WTC11 (cell line): Measurements from ENCODE around the gene ARL15. TPM values are rescaled to one million over a fixed set of nuclear protein-coding genes. Genes with fewer than 3 reads are reported as not detected.

Experiments
- ATAC-seq: fragments of 200-7000 bp; cut with Tn5 transposase; 2 replicates; pipeline ENCODE4 v1.10.0; 2021; ENCODE audit warnings: mild to moderate bottlenecking, moderate library complexity
- CTCF ChIA-PET: fragments of 300-600 bp; sonication (Branson Sonifier 250); formaldehyde crosslinking; loops from one replicate; lab custom pipeline; 2021; ENCODE audit warnings: antibody characterized with exemption; lab: Charles Lee
- POLR2A ChIA-PET: fragments of 350-600 bp; sonication (Branson Sonifier 250); formaldehyde crosslinking; loops from one replicate; lab custom pipeline; 2021; ENCODE audit warnings: antibody characterized with exemption; lab: Charles Lee
- DNase-seq: peaks from one replicate; pipeline ENCODE4 v3.0.0; 2021; ENCODE audit warnings: low spot score
- H3K27ac Mint-ChIP-seq: 2 replicates; pipeline ENCODE4 v1.8.0; 2021; ENCODE audit warnings: mixed read lengths
- H3K27me3 Mint-ChIP-seq: 2 replicates; pipeline ENCODE4 v1.8.0; 2021; ENCODE audit warnings: low read depth, mild to moderate bottlenecking, moderate library complexity, mixed read lengths
- H3K36me3 Mint-ChIP-seq: 2 replicates; pipeline ENCODE4 v1.8.0; 2021; ENCODE audit warnings: mixed read lengths
- H3K4me1 Mint-ChIP-seq: 2 replicates; pipeline ENCODE4 v1.8.0; 2022; ENCODE audit warnings: mixed read lengths
- H3K4me3 Mint-ChIP-seq: 2 replicates; pipeline ENCODE4 v1.8.0; 2021; ENCODE audit warnings: mild to moderate bottlenecking, moderate library complexity, mixed read lengths
- H3K9me3 Mint-ChIP-seq: 2 replicates; pipeline ENCODE4 v1.8.0; 2021; ENCODE audit warnings: mixed read lengths
- E2F1 ChIP-seq: sonication (generic); formaldehyde crosslinking; IDR thresholded peaks from 2 replicates; pipeline ENCODE4 v1.8.0; 2022; ENCODE audit warnings: mild to moderate bottlenecking, missing genetic modification reagents
- EMX1 ChIP-seq: fragments of 250-450 bp; sonication (Bioruptor Pico); IDR thresholded peaks from 2 replicates; pipeline ENCODE4 v1.8.0; 2021; ENCODE audit warnings: mild to moderate bottlenecking
- ERG ChIP-seq: fragments of 250-450 bp; sonication (Bioruptor Pico); IDR thresholded peaks from 2 replicates; pipeline ENCODE4 v1.8.0; 2021; ENCODE audit warnings: mild to moderate bottlenecking
- ETV6 ChIP-seq: sonication (generic); formaldehyde crosslinking; IDR thresholded peaks from 2 replicates; pipeline ENCODE4 v1.8.1; 2022; ENCODE audit warnings: mild to moderate bottlenecking, missing genetic modification reagents
- MXD4 ChIP-seq: fragments of 250-450 bp; sonication (Bioruptor Pico); IDR thresholded peaks from 2 replicates; pipeline ENCODE4 v1.8.0; 2021; ENCODE audit warnings: mild to moderate bottlenecking, moderate library complexity, borderline replicate concordance
- NR1H2 ChIP-seq: sonication (generic); formaldehyde crosslinking; IDR thresholded peaks from 2 replicates; pipeline ENCODE4 v1.9.0; 2021; ENCODE audit warnings: mild to moderate bottlenecking, moderate library complexity, missing genetic modification reagents
- NR2C2 ChIP-seq: sonication (generic); formaldehyde crosslinking; IDR thresholded peaks from 2 replicates; pipeline ENCODE4 v1.8.0; 2022; ENCODE audit warnings: mild to moderate bottlenecking, missing genetic modification reagents
- PREB ChIP-seq: sonication (generic); formaldehyde crosslinking; IDR thresholded peaks from 2 replicates; pipeline ENCODE4 v1.8.1; 2022; ENCODE audit warnings: mild to moderate bottlenecking, missing genetic modification reagents, moderate library complexity, borderline replicate concordance
- RORB ChIP-seq: fragments of 250-450 bp; sonication (Bioruptor Pico); IDR thresholded peaks from 2 replicates; pipeline ENCODE4 v1.9.0; 2021; ENCODE audit warnings: mild to moderate bottlenecking
- STAT6 ChIP-seq: sonication (generic); formaldehyde crosslinking; conservative IDR thresholded peaks from 2 replicates; pipeline ENCODE4 v1.8.1; 2023; ENCODE audit warnings: mild to moderate bottlenecking, low read depth, missing genetic modification reagents, moderate library complexity
- TEAD1 ChIP-seq: sonication (generic); formaldehyde crosslinking; IDR thresholded peaks from 2 replicates; pipeline ENCODE4 v1.8.0; 2022; ENCODE audit warnings: mild to moderate bottlenecking, missing genetic modification reagents
- USF1 ChIP-seq: sonication (generic); formaldehyde crosslinking; IDR thresholded peaks from 2 replicates; pipeline ENCODE4 v1.8.0; 2022; ENCODE audit warnings: mild to moderate bottlenecking, missing genetic modification reagents
- ZNF121 ChIP-seq: sonication (generic); formaldehyde crosslinking; IDR thresholded peaks from 2 replicates; pipeline ENCODE4 v1.8.0; 2023; ENCODE audit warnings: missing genetic modification reagents
- total RNA-seq: library from RNA; stranded (reverse); gene quantifications from 3 replicates; pipeline ENCODE4 v1.2.3, GENCODE V29; 2021

The ARL15 gene
- total RNA-seq, 1 experiment from 2014 or later: 20.1 TPM

- H3K9me3 Mint-ChIP-seq: no peaks in the 10 kb centered on the region
- H3K27me3 Mint-ChIP-seq: no peaks in the 10 kb centered on the region
- DNase-seq: no peak
- CTCF ChIA-PET: no interaction called here
- H3K36me3 Mint-ChIP-seq: no peaks in the 10 kb centered on the region
- no peak for ATAC-seq
- H3K4me3 Mint-ChIP-seq: no peak overlapping the region
- peaks cover 32% of the 10 kb centered on the region for H3K4me1 Mint-ChIP-seq
- TF ChIP-seq STAT6 (CRISPR knock-in tag) (no peak), MXD4 (CRISPR knock-in tag) (no peak), RORB (CRISPR knock-in tag) (no peak), PREB (no peak)
- TF ChIP-seq, all 79 proteins: peak for 0
- POLR2A ChIA-PET: no interaction called here
- H3K27ac Mint-ChIP-seq: no peak overlapping the region
Measured at GRCh38 chr5:53940921-53941320, 369.5 kb downstream of the ARL15 start.

- Mint-ChIP-seq H3K4me1 (peaks cover 36% of the 10 kb centered on the region), H3K27ac (no peak overlapping the region), H3K36me3 (no peaks in the 10 kb centered on the region), H3K4me3 (no peak overlapping the region), H3K27me3 (no peaks in the 10 kb centered on the region)
- no peak for ATAC-seq
- no peak for TF ChIP-seq E2F1
- no peak for TF ChIP-seq PREB
- TF ChIP-seq STAT6 (CRISPR knock-in tag): no peak
- TF ChIP-seq ERG (CRISPR knock-in tag): no peak
- no peak for TF ChIP-seq USF1 (CRISPR knock-in tag)
- TF ChIP-seq NR1H2 (CRISPR knock-in tag): no peak
- TF ChIP-seq TEAD1: no peak
- TF ChIP-seq NR2C2 (CRISPR knock-in tag): no peak
- TF ChIP-seq ZNF121 (CRISPR knock-in tag): no peak
- TF ChIP-seq ETV6: no peak
- no peak for TF ChIP-seq EMX1 (CRISPR knock-in tag)
- TF ChIP-seq, all 79 proteins: peak for 0
- DNase-seq: no peak
- no peaks in the 10 kb centered on the region for H3K9me3 Mint-ChIP-seq
- ChIA-PET POLR2A (no interaction called here), CTCF (no interaction called here)
Measured at GRCh38 chr5:53937467-53937866, 372.9 kb downstream of the ARL15 start.
